Heart left ventricle (tissue), 13 donors: Measurements from ENCODE around the gene FILIP1.

ENCODE experiments used
- POLR2A ChIP-seq, 2 donors: fragments of 450-650 bp; IDR thresholded peaks; one replicate each; pipeline ENCODE4 v1.6.1; 2017; ENCODE audit warnings: antibody characterized with exemption in 2 of 2, mild to moderate bottlenecking in 2 of 2, moderate library complexity in 2 of 2
- TF ChIP-seq, protein P1 (sequence below), 12 donors: fragments of 200-600 bp; sonication (generic) in 4 of 12; IDR thresholded peaks; one replicate each; pipeline versions ENCODE4 v1.5.0 to v1.8.0; 2018 to 2022; ENCODE audit warnings: antibody characterized with exemption in 12 of 12, mild to moderate bottlenecking in 5 of 12
- donor health status: ischemic (EF 13 %, LVEDD 7.1; RV severe dilation, severe dysfunction).
- donor health status: DM: no; HTN: yes; CAD: no.
- donor health status: DM: no; HTN: no; CAD: no.
- donor health status: ischemic (EF 25% LVEDD 6.9; RV normal size, moderate dysfunction).
- donor health status: ischemic (EF 25% LVEDD 5.7; RV mildly dilated, moderate dysfunction).
- donor health status: ischemic (EF 35%, LVEDD 5.7; RV mildly dilated, moderate dysfunction).
- donor health status: nonischemic (EF 11% LVEDD 7.7; RV severe dilation, severe dysfunction).
- donor health status: DM: yes; HTN: yes; CAD: no.
- donor health status: PGD.
- donor health status: ischemic (EF 29% LVEDD 5.4; RV normal size, mild dysfunction).
- donor health status: nonischemic (EF 23%, LVEDD 6.1; RV moderate dilation, normal function).

GRCh38 chr6:75301088-75301487, 192.5 kb downstream of the FILIP1 start:
- TF ChIP-seq, protein P1, sequence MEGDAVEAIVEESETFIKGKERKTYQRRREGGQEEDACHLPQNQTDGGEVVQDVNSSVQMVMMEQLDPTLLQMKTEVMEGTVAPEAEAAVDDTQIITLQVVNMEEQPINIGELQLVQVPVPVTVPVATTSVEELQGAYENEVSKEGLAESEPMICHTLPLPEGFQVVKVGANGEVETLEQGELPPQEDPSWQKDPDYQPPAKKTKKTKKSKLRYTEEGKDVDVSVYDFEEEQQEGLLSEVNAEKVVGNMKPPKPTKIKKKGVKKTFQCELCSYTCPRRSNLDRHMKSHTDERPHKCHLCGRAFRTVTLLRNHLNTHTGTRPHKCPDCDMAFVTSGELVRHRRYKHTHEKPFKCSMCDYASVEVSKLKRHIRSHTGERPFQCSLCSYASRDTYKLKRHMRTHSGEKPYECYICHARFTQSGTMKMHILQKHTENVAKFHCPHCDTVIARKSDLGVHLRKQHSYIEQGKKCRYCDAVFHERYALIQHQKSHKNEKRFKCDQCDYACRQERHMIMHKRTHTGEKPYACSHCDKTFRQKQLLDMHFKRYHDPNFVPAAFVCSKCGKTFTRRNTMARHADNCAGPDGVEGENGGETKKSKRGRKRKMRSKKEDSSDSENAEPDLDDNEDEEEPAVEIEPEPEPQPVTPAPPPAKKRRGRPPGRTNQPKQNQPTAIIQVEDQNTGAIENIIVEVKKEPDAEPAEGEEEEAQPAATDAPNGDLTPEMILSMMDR (IDR thresholded peaks at IDR 0.05), result no peak
- no peak for TF ChIP-seq POLR2A (IDR thresholded peaks at IDR 0.05)
